ENCODE measurements around the gene SEMA3C.

SEMA3C gene

GRCh38 chr7:80890426-80891258 is 28.2 kb downstream of the SEMA3C start:
- TF ChIP-seq POLR2A (IDR thresholded peaks at IDR 0.05; ENCODE audit: low read length) (no peak), GATA1 (IDR thresholded peaks at IDR 0.05; ENCODE audit: low read depth, low read length) (no peak)
- DNase-seq: no peak

- TF ChIP-seq GATA1 (IDR thresholded peaks at IDR 0.05; ENCODE audit: low read depth, low read length) (no peak), POLR2A (IDR thresholded peaks at IDR 0.05; ENCODE audit: low read length) (no peak)
- DNase-seq: no peak
Observed at GRCh38 chr7:80889525-80889924, 29.3 kb downstream of the SEMA3C start.

- TF ChIP-seq GATA1 (IDR thresholded peaks at IDR 0.05; ENCODE audit: low read depth, low read length) (no peak), POLR2A (IDR thresholded peaks at IDR 0.05; ENCODE audit: low read length) (no peak)
- DNase-seq: no peak
Observed at GRCh38 chr7:80885757-80886156, 33.1 kb downstream of the SEMA3C start.

GRCh38 chr7:80884511-80885195 is 34.2 kb downstream of the SEMA3C start:
- no peak for TF ChIP-seq POLR2A (IDR thresholded peaks at IDR 0.05; ENCODE audit: low read length)
- TF ChIP-seq GATA1 (IDR thresholded peaks at IDR 0.05; ENCODE audit: low read depth, low read length): no peak
- no peak for DNase-seq

DNA sequence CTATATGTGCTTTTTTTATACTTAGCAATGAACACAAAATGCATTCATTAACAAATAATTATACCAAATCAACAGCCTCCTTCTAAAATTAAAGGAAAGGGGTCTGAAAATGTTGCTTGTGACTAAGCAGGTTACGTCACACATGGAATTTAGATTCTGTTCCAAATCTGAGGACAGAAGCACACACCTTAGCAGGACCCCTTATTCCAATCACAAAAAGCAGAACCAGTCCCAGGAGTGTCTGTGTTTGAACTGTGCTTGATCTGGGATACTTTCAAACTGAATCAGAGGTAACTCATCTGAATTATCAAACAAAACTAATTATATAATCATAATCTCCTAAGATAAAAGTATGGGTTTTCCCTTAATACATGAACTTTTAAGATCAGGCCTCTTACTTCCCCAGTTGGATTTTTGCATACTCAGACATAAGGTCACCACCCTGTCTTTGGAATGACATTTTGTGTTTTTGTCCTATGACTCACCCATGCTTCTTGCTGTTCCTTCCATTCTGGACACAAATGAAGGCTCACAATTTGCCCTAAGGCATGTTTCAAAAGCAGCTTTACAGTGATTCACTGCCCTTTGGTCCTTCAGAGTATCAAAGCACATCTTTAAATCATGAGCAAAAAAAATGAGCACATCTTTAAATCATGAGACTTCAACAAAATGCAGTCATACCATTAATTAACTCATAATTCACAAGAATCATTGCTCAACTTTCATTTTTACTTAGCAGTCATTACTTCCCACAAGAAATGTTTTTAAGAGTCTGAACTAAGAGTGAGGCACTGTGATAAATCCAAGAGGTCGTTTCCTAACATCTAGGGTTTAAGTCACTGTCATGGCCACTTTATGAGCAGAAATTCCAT is 35.5 kb downstream of the SEMA3C start:
- peak in 1 of 2 experiments; percentile 17 for DNase-seq
- TF ChIP-seq GATA1 (IDR thresholded peaks at IDR 0.05; ENCODE audit: low read depth, low read length) (no peak), POLR2A (IDR thresholded peaks at IDR 0.05; ENCODE audit: low read length) (no peak)

- DNase-seq: no peak
- TF ChIP-seq GATA1 (IDR thresholded peaks at IDR 0.05; ENCODE audit: low read depth, low read length) (no peak), POLR2A (IDR thresholded peaks at IDR 0.05; ENCODE audit: low read length) (no peak)
Observed at GRCh38 chr7:80882213-80882801, 36.5 kb downstream of the SEMA3C start.

DNA sequence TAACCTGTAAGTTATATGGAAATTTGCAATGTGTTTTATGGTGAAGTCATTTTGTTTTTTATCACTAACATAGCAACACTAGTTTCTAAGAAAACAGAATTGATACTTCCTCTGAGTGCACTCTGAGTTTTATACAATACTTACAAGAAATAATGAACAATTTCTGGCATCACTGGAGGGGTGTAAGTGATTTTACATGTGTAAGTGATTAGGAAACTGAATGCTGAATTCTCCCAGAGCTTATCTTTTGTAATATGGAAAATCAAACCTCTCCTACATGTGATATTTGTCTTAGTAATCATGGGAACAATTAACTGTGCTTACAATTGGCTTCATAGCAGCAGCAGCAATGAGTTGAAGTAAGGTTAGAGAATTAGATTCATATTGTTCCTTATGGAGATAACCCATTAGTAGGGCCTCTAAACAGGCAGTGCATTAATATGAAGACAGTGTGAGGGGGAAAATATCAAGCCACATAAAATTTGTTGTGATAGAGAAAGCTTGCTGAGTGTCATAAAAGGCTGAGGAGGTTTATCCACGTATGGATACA is 37.4 kb downstream of the SEMA3C start:
- no peak for DNase-seq

DNA sequence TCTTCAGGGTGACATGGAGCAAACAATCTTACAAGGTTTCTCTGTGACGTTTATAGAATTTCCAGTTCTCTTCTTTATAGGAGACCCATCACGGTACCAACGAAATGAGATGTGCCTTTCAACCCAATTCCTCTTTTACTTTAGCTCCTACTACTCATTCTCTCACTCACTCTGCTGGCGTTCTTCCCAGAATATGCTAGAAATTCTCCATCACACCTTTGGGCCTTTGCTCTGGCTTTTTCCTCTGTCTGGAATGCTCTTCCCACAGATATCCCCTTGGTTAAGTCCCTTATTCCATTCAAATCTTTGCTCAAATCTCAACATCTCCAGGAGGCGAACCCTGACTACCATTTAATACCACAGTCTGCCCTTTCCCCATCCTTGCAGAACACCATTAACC is 39.0 kb downstream of the SEMA3C start:
- TF ChIP-seq POLR2A (IDR thresholded peaks at IDR 0.05; ENCODE audit: low read length) (no peak), GATA1 (IDR thresholded peaks at IDR 0.05; ENCODE audit: low read depth, low read length) (no peak)
- DNase-seq: no peak

More for the DNA sequence above, 37.4 kb downstream of the SEMA3C start:
- no peak for TF ChIP-seq GATA1 (IDR thresholded peaks at IDR 0.05; ENCODE audit: low read depth, low read length)
- no peak for TF ChIP-seq POLR2A (IDR thresholded peaks at IDR 0.05; ENCODE audit: low read length)

DNA sequence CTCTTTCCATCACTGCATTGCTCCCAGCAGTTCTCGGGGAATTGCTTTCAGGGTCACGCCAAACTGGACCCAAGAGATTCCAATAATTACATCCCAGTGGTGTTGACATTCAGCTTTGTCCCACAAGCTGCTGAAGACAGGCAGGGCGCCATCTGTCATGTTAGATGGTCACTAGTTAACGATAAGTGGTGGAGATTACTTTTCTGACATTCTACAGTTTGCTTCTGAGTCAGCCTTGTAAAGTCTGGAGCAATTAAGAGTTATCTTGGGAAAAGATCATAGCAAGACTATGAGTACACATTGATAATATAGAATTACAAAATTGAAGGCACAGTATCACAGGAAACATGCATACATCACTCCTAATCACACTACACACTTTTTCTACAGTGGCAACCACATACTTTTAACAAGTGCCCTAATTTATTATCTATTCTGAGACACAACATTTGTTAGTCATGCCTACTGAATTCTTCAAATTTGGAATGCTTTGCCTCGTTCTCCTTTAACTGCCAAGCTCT is 41.9 kb downstream of the SEMA3C start:
- TF ChIP-seq POLR2A (IDR thresholded peaks at IDR 0.05; ENCODE audit: low read length) (no peak), GATA1 (IDR thresholded peaks at IDR 0.05; ENCODE audit: low read depth, low read length) (no peak)
- peak; percentile 21 to 40 for DNase-seq

DNA sequence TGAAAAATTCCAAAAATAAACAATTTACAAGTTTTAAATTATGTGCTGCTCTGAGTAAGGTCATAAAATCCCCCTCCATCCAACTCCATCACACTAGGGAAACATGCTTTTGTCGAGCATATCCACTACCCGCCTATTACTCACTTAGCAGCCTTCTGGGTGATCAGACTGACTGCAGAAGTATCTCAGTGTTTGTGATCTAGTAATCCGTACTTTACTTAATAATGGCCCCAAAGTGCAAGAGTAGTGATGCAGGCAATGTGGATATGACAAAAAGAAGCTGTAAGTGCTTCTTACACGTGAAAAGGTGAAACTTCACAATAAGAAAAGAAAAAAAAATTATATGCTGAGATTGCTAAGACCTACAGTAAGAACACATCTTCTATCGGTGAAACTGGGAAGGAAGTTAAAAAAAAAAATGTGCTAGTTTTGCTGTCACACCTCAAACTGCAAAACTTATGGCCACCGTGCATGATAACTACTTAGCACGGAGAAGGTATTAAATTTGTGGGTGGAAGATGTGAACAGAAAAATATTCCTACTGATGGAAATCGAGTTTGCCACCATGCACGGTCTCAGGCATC is 43.2 kb downstream of the SEMA3C start:
- DNase-seq: no peak
- TF ChIP-seq POLR2A (IDR thresholded peaks at IDR 0.05; ENCODE audit: low read length) (no peak), GATA1 (IDR thresholded peaks at IDR 0.05; ENCODE audit: low read depth, low read length) (no peak)

DNA sequence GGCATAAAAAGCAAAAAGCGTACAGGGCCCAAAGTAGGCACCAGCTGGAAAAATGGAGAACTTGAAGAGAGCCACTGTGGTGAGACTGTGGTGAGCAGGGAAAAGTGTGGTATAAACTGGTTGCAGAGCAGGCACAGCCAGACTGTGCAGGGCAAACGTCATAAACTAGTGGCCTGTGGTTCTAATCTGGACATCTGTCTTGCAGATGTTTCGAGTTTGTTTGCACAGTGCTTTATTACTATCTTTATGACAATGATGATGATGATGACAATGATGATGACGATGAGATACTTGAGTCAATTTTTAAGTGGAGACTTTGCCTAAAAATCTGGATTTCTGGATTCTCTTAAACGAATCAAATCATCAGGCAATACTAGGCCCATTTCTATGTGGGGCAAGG is 45.7 kb downstream of the SEMA3C start:
- TF ChIP-seq POLR2A (IDR thresholded peaks at IDR 0.05; ENCODE audit: low read length): no peak
- TF ChIP-seq GATA1 (IDR thresholded peaks at IDR 0.05; ENCODE audit: low read depth, low read length): no peak

GRCh38 chr7:80871228-80871627 is 47.6 kb downstream of the SEMA3C start:
- no peak for DNase-seq
- TF ChIP-seq POLR2A (IDR thresholded peaks at IDR 0.05; ENCODE audit: low read length) (no peak), GATA1 (IDR thresholded peaks at IDR 0.05; ENCODE audit: low read depth, low read length) (no peak)

More for the DNA sequence above, 45.7 kb downstream of the SEMA3C start:
- DNase-seq: no peak

DNA sequence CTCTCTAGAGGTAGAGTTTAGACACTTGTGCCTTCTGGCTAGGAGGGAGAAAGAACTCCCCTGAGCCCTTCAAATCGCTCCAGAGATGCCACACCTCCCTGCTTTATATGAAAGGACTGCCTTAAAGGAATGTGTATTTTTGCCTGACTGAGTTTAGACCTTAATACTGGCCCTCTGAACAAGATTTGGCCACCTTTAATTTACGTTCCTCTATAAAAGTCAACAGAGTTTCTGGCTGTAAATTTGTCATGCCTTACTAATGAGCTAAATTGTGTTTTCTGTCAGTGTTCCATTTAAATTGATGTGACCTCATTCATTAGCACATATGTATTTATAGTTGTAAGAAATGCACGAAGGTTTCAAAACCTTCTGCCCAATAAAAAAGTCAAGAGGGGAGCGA is 48.0 kb downstream of the SEMA3C start:
- DNase-seq: no peak
- no peak for TF ChIP-seq GATA1 (IDR thresholded peaks at IDR 0.05; ENCODE audit: low read depth, low read length)
